ENCODE data around the gene ZACN.

Gene ZACN
- total RNA-seq: 0.17 to 0.44 (median 0.19) reads per million in 3 donors

- H3K36me3 ChIP-seq (ENCODE audit: control insufficient read depth, insufficient read depth, low read length): peaks cover 12% of the 10 kb centered on the region
- peaks cover 26% of the 10 kb centered on the region for H3K27me3 ChIP-seq (replicated peaks; ENCODE audit: control insufficient read depth, insufficient read depth, low read length, poor library complexity, severe bottlenecking)
- H3K27ac ChIP-seq (ENCODE audit: insufficient read depth, low read length, poor library complexity, severe bottlenecking): no peak within 1 kb of the TSS
- peaks cover 46% of the 10 kb centered on the region for H3K4me1 ChIP-seq (ENCODE audit: control insufficient read depth, insufficient read depth, low read length, poor library complexity, severe bottlenecking)
- no peak within 1 kb of the TSS for H3K4me3 ChIP-seq (ENCODE audit: insufficient read depth, low read depth, low read length, poor library complexity, severe bottlenecking)
- DNase-seq: no peak
- H3K9me3 ChIP-seq (ENCODE audit: control insufficient read depth, low read length): no peaks in the 10 kb centered on the region
Observed at GRCh38 chr17:76078860-76079534, at the start of gene ZACN. Gene ZACN, plus strand, starts transcription at chr17:76079182. Its CDS starts 83 bp downstream, at chr17:76079265.

DNA sequence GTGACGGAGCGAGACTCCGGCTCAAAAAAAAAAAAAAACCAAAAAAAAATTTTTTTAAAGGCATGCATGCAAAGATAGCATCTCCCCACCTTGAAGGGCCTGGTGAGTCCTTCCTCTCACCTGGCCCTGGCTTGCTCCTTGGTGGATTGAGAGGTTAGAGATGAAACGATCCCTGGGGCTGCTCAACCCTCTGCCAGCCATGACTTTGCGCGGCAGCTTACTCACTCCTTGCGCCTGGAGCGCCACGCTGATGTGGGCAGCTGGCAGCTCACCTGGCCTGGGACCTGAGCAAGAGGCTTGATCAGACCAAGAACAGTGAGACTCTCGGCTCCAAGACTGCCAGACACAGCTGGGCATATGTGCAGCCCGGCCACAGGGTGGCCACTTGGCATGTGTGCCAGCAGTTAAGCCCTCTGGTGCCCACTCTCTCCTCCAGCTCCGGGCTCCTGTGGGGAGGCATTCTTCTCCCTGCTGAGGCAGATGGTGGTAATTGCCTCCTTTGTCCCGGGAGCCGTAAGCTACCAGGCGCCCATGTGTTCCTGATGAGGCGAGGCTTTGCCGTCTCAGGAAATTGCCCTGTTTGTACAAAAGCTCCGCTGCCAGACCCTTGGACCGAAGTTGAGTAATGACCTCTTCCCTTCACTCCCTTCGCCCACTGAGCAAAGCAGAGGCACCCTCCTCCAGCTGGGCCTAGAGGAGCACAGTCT lies 46.8 kb upstream of the ZACN start:
- no peaks in the 10 kb centered on the region for H3K36me3 ChIP-seq (ENCODE audit: control insufficient read depth, insufficient read depth, low read length)
- no peaks in the 10 kb centered on the region for H3K9me3 ChIP-seq (ENCODE audit: control insufficient read depth, low read length)
- H3K4me1 ChIP-seq (ENCODE audit: control insufficient read depth, insufficient read depth, low read length, poor library complexity, severe bottlenecking): peaks cover 10% of the 10 kb centered on the region
- H3K27ac ChIP-seq (ENCODE audit: insufficient read depth, low read length, poor library complexity, severe bottlenecking): no peak overlapping the region
- no peak for DNase-seq
- H3K4me3 ChIP-seq (ENCODE audit: insufficient read depth, low read depth, low read length, poor library complexity, severe bottlenecking): no peak overlapping the region
- no peaks in the 10 kb centered on the region for H3K27me3 ChIP-seq (replicated peaks; ENCODE audit: control insufficient read depth, insufficient read depth, low read length, poor library complexity, severe bottlenecking)

GRCh38 chr17:76032780-76033108 lies 46.2 kb upstream of the ZACN start:
- Histone ChIP-seq H3K27me3 (replicated peaks; ENCODE audit: control insufficient read depth, insufficient read depth, low read length, poor library complexity, severe bottlenecking) (no peaks in the 10 kb centered on the region), H3K36me3 (ENCODE audit: control insufficient read depth, insufficient read depth, low read length) (peaks cover 2% of the 10 kb centered on the region), H3K9me3 (ENCODE audit: control insufficient read depth, low read length) (no peaks in the 10 kb centered on the region), H3K4me3 (ENCODE audit: insufficient read depth, low read depth, low read length, poor library complexity, severe bottlenecking) (no peak overlapping the region), H3K27ac (ENCODE audit: insufficient read depth, low read length, poor library complexity, severe bottlenecking) (no peak overlapping the region), H3K4me1 (ENCODE audit: control insufficient read depth, insufficient read depth, low read length, poor library complexity, severe bottlenecking) (peaks cover 10% of the 10 kb centered on the region)
- DNase-seq: no peak

- H3K4me3 ChIP-seq (ENCODE audit: insufficient read depth, low read depth, low read length, poor library complexity, severe bottlenecking): no peak overlapping the region
- DNase-seq: no peak
- H3K27ac ChIP-seq (ENCODE audit: insufficient read depth, low read length, poor library complexity, severe bottlenecking): no peak overlapping the region
- peaks cover 10% of the 10 kb centered on the region for H3K4me1 ChIP-seq (ENCODE audit: control insufficient read depth, insufficient read depth, low read length, poor library complexity, severe bottlenecking)
- H3K36me3 ChIP-seq (ENCODE audit: control insufficient read depth, insufficient read depth, low read length): peaks cover 5% of the 10 kb centered on the region
- no peaks in the 10 kb centered on the region for H3K9me3 ChIP-seq (ENCODE audit: control insufficient read depth, low read length)
- H3K27me3 ChIP-seq (replicated peaks; ENCODE audit: control insufficient read depth, insufficient read depth, low read length, poor library complexity, severe bottlenecking): no peaks in the 10 kb centered on the region
Observed at GRCh38 chr17:76033139-76033538, 45.8 kb upstream of the ZACN start.

GRCh38 chr17:76034428-76035350 lies 44.3 kb upstream of the ZACN start:
- Histone ChIP-seq H3K27me3 (replicated peaks; ENCODE audit: control insufficient read depth, insufficient read depth, low read length, poor library complexity, severe bottlenecking) (no peaks in the 10 kb centered on the region), H3K36me3 (ENCODE audit: control insufficient read depth, insufficient read depth, low read length) (peaks cover 20% of the 10 kb centered on the region), H3K27ac (ENCODE audit: insufficient read depth, low read length, poor library complexity, severe bottlenecking) (no peak overlapping the region), H3K4me1 (ENCODE audit: control insufficient read depth, insufficient read depth, low read length, poor library complexity, severe bottlenecking) (peaks cover 5% of the 10 kb centered on the region), H3K9me3 (ENCODE audit: control insufficient read depth, low read length) (no peaks in the 10 kb centered on the region), H3K4me3 (ENCODE audit: insufficient read depth, low read depth, low read length, poor library complexity, severe bottlenecking) (no peak overlapping the region)
- no peak for DNase-seq

- DNase-seq: no peak
- no peaks in the 10 kb centered on the region for H3K27me3 ChIP-seq (replicated peaks; ENCODE audit: control insufficient read depth, insufficient read depth, low read length, poor library complexity, severe bottlenecking)
- H3K9me3 ChIP-seq (ENCODE audit: control insufficient read depth, low read length): no peaks in the 10 kb centered on the region
- no peaks in the 10 kb centered on the region for H3K4me1 ChIP-seq (ENCODE audit: control insufficient read depth, insufficient read depth, low read length, poor library complexity, severe bottlenecking)
- H3K4me3 ChIP-seq (ENCODE audit: insufficient read depth, low read depth, low read length, poor library complexity, severe bottlenecking): no peak overlapping the region
- H3K36me3 ChIP-seq (ENCODE audit: control insufficient read depth, insufficient read depth, low read length): peaks cover 40% of the 10 kb centered on the region
- H3K27ac ChIP-seq (ENCODE audit: insufficient read depth, low read length, poor library complexity, severe bottlenecking): no peak overlapping the region
Observed at GRCh38 chr17:76036497-76037261, 42.3 kb upstream of the ZACN start.

DNA sequence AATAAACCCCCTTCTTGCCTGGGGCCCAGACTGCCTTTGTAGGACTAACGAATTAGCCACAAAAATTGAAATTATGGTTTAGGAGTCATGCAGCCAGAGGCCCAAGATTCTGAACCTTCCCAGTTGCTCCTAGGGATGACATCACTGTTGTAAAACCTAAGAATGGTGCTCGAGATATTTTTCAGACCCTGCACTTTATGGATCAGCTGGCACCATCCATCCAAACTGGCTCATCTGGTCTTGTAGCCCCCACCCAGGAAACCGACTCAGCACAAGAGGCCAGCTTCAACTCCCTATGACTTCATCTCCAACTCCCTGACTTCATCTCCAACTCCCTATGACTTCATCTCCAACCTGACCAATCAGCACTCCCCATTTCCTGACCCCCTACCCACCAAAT lies 40.9 kb upstream of the ZACN start:
- no peak overlapping the region for H3K27ac ChIP-seq (ENCODE audit: insufficient read depth, low read length, poor library complexity, severe bottlenecking)
- H3K36me3 ChIP-seq (ENCODE audit: control insufficient read depth, insufficient read depth, low read length): peaks cover 51% of the 10 kb centered on the region
- H3K4me3 ChIP-seq (ENCODE audit: insufficient read depth, low read depth, low read length, poor library complexity, severe bottlenecking): no peak overlapping the region
- no peaks in the 10 kb centered on the region for H3K9me3 ChIP-seq (ENCODE audit: control insufficient read depth, low read length)
- no peak for DNase-seq
- H3K4me1 ChIP-seq (ENCODE audit: control insufficient read depth, insufficient read depth, low read length, poor library complexity, severe bottlenecking): no peaks in the 10 kb centered on the region
- no peaks in the 10 kb centered on the region for H3K27me3 ChIP-seq (replicated peaks; ENCODE audit: control insufficient read depth, insufficient read depth, low read length, poor library complexity, severe bottlenecking)

DNA sequence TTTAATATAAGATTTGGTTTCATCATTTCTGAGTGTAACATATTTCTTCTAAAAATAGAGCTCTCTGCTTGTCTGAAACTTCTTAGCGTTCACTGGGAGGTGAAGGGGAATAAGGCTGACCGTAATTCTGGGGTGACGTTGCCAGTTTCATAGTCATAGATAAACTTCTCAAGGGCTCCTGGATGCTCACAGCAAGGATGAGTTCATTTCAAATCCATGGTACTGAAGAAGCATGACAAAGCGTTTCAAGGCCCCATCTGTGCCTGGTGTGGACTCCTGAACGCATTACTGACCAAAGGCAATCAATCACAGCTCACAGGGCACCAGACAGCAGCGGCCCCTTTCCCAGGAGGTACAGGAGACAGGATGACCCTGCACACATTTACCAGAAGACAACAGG lies 39.9 kb upstream of the ZACN start:
- Histone ChIP-seq H3K27ac (ENCODE audit: insufficient read depth, low read length, poor library complexity, severe bottlenecking) (no peak overlapping the region), H3K36me3 (ENCODE audit: control insufficient read depth, insufficient read depth, low read length) (peaks cover 61% of the 10 kb centered on the region), H3K4me3 (ENCODE audit: insufficient read depth, low read depth, low read length, poor library complexity, severe bottlenecking) (no peak overlapping the region), H3K4me1 (ENCODE audit: control insufficient read depth, insufficient read depth, low read length, poor library complexity, severe bottlenecking) (no peaks in the 10 kb centered on the region), H3K27me3 (replicated peaks; ENCODE audit: control insufficient read depth, insufficient read depth, low read length, poor library complexity, severe bottlenecking) (no peaks in the 10 kb centered on the region), H3K9me3 (ENCODE audit: control insufficient read depth, low read length) (no peaks in the 10 kb centered on the region)
- no peak for DNase-seq

DNA sequence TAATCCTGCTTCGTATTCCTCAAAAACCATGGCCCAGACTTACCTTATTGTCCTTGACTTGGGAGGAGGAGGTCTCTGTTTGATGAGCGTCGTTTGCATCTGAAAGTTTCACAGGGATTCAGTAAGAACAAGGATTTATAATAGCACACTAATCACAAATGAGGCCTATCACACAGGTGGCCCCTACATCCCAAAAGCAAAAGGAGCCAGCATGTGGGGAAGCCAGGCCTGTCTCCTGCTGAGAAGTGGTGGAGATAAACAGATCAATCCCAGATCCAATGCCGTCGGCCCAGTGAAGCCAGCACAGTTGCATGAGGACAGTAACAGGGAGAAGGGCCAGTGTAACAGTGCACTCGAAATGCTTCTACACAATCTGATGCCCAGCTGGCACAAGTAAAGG lies 38.6 kb upstream of the ZACN start:
- H3K27me3 ChIP-seq (replicated peaks; ENCODE audit: control insufficient read depth, insufficient read depth, low read length, poor library complexity, severe bottlenecking): no peaks in the 10 kb centered on the region
- no peak for DNase-seq
- no peak overlapping the region for H3K27ac ChIP-seq (ENCODE audit: insufficient read depth, low read length, poor library complexity, severe bottlenecking)
- H3K4me1 ChIP-seq (ENCODE audit: control insufficient read depth, insufficient read depth, low read length, poor library complexity, severe bottlenecking): no peaks in the 10 kb centered on the region
- H3K36me3 ChIP-seq (ENCODE audit: control insufficient read depth, insufficient read depth, low read length): peaks cover 74% of the 10 kb centered on the region
- no peak overlapping the region for H3K4me3 ChIP-seq (ENCODE audit: insufficient read depth, low read depth, low read length, poor library complexity, severe bottlenecking)
- H3K9me3 ChIP-seq (ENCODE audit: control insufficient read depth, low read length): no peaks in the 10 kb centered on the region
